HEK293T (cell line): ENCODE measurements around the gene FNDC1.

ENCODE experiments used
- FOXA1 ChIP-seq: fragments of 450-650 bp; IDR thresholded peaks from 2 replicates; pipeline ENCODE4 v1.6.1; 2016; ENCODE audit warnings: mild to moderate bottlenecking
- FOXK2 ChIP-seq: fragments of 450-650 bp; IDR thresholded peaks from 2 replicates; pipeline ENCODE4 v1.6.1; 2016; ENCODE audit warnings: mild to moderate bottlenecking
- HDGF ChIP-seq: fragments of 450-650 bp; IDR thresholded peaks from 2 replicates; pipeline ENCODE4 v1.6.1; 2017; ENCODE audit warnings: antibody characterized with exemption, borderline replicate concordance
- SUZ12 ChIP-seq: fragments of 450-650 bp; IDR thresholded peaks from 2 replicates; pipeline ENCODE4 v1.6.1; 2016; ENCODE audit warnings: mild to moderate bottlenecking
- TARDBP ChIP-seq: fragments of 450-650 bp; IDR thresholded peaks from 2 replicates; pipeline ENCODE4 v1.6.1; 2016

GRCh38 chr6:159172091-159172491 lies 2.9 kb downstream of the FNDC1 start:
- TF ChIP-seq TARDBP (no peak), SUZ12 (no peak), FOXA1 (no peak), FOXK2 (no peak), HDGF (no peak)
